ENCODE measurements around the gene TMED10. TPM values are rescaled to one million over a fixed set of nuclear protein-coding genes. Genes with fewer than 3 reads are reported as not detected.

The TMED10 gene
- total and polyA plus RNA-seq, 8 donors = 26.6 to 292 (median 97.4) TPM

- intact Hi-C loops (cut with DNase I; ENCODE audit: low total_unique reads) = no loop called here
- Histone ChIP-seq H3K4me3 (no peak overlapping the region), H3K27me3 (no peaks in the 10 kb centered on the region), H3K4me1 (peaks cover 0 to 26% (median 15%) of the 10 kb centered on the region in 4 donors), H3K9me3 (no peaks in the 10 kb centered on the region), H3K27ac (no peak overlapping the region), H3K36me3 (no peaks in the 10 kb centered on the region)
- WGBS, 5 donors = 72 to 89% (median 74%) methylated on average over 12 of the region's 12 CpGs
- TF ChIP-seq POLR2AphosphoS5 (IDR thresholded peaks at IDR 0.05) (no peak), POLR2A (IDR thresholded peaks at IDR 0.05) (no peak), CTCF (IDR thresholded peaks at IDR 0.05) (no peak), EP300 (IDR thresholded peaks at IDR 0.05) (no peak)
- DNase-seq = peak in 1 of 2 donors; percentile 38
Measured at GRCh38 chr14:75222208-75222701, 45.8 kb upstream of the TMED10 start.

DNA sequence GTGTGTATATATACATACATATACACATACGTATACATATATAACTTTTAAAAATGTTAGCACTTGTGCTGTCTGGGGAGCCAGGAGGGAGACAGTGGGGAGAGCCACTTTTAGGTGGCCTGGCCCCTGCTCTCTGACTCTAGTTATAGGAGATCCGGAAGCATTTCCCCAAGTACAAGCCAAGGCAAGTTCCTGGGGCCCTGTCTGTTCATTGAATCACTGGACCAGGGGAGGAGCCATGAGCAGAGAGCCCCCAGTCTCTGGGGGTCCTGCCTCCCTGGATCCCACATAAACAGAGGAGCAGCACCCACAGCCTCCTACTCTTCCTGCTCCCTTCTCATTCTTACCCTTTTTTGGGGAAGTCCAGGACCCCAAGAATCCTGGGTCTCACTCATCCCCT is 45.4 kb upstream of the TMED10 start:
- Histone ChIP-seq H3K4me3 (no peak overlapping the region), H3K27ac (no peak overlapping the region), H3K36me3 (no peaks in the 10 kb centered on the region), H3K27me3 (no peaks in the 10 kb centered on the region), H3K4me1 (peaks cover 0 to 26% (median 12%) of the 10 kb centered on the region in 4 donors), H3K9me3 (no peaks in the 10 kb centered on the region)
- no peak for TF ChIP-seq POLR2AphosphoS5 (IDR thresholded peaks at IDR 0.05)
- TF ChIP-seq EP300 (IDR thresholded peaks at IDR 0.05) = no peak
- no peak for TF ChIP-seq CTCF (IDR thresholded peaks at IDR 0.05)
- intact Hi-C loops (cut with DNase I; ENCODE audit: low total_unique reads) = no loop called here
- WGBS, 5 donors = 81 to 94% (median 88%) methylated on average over 2 of the region's 2 CpGs
- DNase-seq = no peak

DNA sequence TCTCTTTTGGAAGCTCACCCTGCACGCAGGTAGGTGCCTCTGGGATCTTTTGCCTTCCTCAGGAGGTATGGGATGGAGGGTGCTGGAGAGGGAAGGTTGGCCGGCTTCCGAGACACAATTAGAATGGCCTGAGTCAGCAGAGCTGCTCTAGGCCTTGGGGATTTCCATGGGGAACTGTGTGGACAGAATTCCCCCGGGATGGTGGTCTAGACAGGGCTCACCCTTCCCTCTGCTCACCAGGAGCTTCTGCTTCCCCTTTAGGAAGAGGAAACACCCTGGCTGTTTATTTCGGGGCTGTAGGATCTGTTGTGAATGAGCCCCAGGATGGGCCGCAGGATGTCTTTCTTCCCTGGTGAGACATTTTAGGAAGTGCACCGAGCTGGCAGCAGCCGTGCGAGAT is 43.7 kb upstream of the TMED10 start:
- intact Hi-C loops (cut with DNase I; ENCODE audit: low total_unique reads) = no loop called here
- TF ChIP-seq POLR2A (IDR thresholded peaks at IDR 0.05) = no peak
- no peak for TF ChIP-seq EP300 (IDR thresholded peaks at IDR 0.05)
- Histone ChIP-seq H3K9me3 (no peaks in the 10 kb centered on the region), H3K27ac (no peak overlapping the region), H3K36me3 (no peaks in the 10 kb centered on the region), H3K27me3 (no peaks in the 10 kb centered on the region), H3K4me3 (no peak overlapping the region), H3K4me1 (peaks cover 0 to 26% (median 10%) of the 10 kb centered on the region in 4 donors)
- 80 to 94% (median 87%) methylated on average over 9 of the region's 9 CpGs for WGBS, 5 donors
- no peak for DNase-seq

DNA sequence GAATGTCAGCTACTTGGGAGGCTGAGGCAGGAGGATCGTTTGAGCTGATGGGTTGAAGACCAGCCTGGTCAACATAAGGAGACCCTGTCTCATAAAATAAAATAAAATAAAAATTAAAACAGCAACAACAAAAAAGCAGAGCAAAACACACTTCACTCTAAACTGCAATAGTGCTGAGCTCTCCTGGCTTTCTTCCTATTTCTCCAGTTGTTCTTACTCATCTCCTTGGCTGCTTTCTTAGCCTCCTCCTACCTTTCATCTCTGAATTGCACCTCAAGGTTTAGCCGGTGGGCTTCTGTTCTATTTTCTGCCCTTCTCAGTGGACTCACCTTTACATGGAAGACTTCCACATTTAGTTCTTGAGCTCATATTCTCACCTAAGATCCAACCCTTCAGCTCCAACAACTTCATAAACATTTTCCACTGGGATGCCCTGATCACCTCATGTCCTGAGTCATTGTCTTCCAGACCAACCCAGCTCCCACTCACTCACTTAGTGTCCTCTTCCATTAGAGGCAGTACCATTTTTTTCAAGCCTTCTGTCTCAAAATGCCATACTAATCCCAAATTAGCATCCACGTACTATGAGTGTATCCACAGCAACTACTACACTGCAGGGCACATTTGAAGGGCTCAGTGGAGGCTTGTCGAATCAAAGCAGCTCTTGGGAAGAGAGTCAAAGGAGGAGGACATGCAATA is 41.2 kb upstream of the TMED10 start:
- no peak overlapping the region for H3K27ac ChIP-seq
- no peaks in the 10 kb centered on the region for H3K27me3 ChIP-seq
- peaks cover 0 to 2% (median 0%) of the 10 kb centered on the region in 4 donors for H3K4me1 ChIP-seq
- intact Hi-C loops (cut with DNase I; ENCODE audit: low total_unique reads) = no loop called here
- H3K9me3 ChIP-seq = no peaks in the 10 kb centered on the region
- no peak for DNase-seq
- no peak overlapping the region for H3K4me3 ChIP-seq
- no peak for TF ChIP-seq POLR2A (IDR thresholded peaks at IDR 0.05)
- TF ChIP-seq EP300 (IDR thresholded peaks at IDR 0.05) = no peak
- no peak for TF ChIP-seq POLR2AphosphoS5 (IDR thresholded peaks at IDR 0.05)
- H3K36me3 ChIP-seq = no peaks in the 10 kb centered on the region
- 85 to 88% (median 87%) methylated on average over 4 of the region's 4 CpGs for WGBS, 5 donors

- intact Hi-C loops (cut with DNase I; ENCODE audit: low total_unique reads) = no loop called here
- WGBS, 5 donors = 87 to 91% (median 87%) methylated on average over 6 of the region's 6 CpGs
- Histone ChIP-seq H3K27ac (no peak overlapping the region), H3K4me1 (no peaks in the 10 kb centered on the region), H3K36me3 (no peaks in the 10 kb centered on the region), H3K4me3 (no peak overlapping the region), H3K27me3 (no peaks in the 10 kb centered on the region), H3K9me3 (no peaks in the 10 kb centered on the region)
- no peak for TF ChIP-seq POLR2AphosphoS5 (IDR thresholded peaks at IDR 0.05)
- TF ChIP-seq EP300 (IDR thresholded peaks at IDR 0.05) = no peak
- no peak for TF ChIP-seq POLR2A (IDR thresholded peaks at IDR 0.05)
- no peak for TF ChIP-seq CTCF (IDR thresholded peaks at IDR 0.05)
- DNase-seq = no peak
Measured at GRCh38 chr14:75216427-75217006, 40.1 kb upstream of the TMED10 start.
